GM12874 (cell line): ENCODE measurements around the gene AGAP2.

Source experiments
- TF ChIP-seq, protein P1 (sequence below): IDR thresholded peaks from 2 replicates; pipeline ENCODE4 v1.5.1; 2011; ENCODE audit warnings: low read depth, mild to moderate bottlenecking, control low read depth, low read length, moderate library complexity; ENCODE audit not compliant: insufficient read depth

AGAP2 gene

DNA sequence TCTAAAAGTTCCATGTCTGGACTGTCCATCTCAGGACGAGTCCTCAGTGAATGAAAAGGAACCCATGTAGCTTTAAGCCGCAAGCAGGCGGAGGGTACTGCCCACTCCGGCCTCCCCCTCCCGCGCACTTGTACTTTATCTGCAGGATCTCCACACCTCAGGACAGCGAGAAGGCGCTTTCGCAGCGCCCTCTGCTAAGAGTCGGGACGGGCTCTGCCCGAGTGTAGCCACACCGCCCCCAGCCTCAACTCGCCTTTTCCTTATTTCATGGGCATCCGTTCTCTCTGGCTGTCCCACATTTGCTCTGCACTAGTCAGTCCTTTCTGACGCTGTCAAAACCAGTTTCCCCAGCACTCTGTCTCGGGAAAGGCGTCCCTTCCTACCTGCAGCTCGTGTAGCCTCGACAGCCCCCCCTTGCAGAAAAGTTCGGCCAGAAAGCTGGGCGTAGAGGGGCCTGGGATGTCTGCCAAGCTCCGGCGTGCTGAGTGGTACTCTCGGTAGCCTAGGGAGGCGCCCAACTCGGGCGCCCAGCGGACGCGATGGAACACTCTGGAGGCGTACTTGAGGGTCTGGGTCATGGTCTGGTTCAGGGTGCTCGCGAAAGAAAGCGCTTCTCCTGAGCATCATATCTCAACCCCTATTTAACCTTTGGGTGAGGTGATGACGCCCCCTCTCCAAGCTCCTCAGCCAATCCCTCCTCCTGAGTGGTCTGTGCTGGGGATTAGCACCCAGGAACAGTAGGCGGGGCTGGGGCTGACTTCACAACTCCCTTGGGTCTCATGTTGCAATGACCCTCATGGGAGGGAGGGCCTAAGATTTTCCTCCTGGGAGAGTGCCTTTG lies 28.1 kb upstream of the AGAP2 start, which contains the start of gene CYP27B1:
Gene CYP27B1 (minus strand): TSS at position 615 of the 841 bp plus-strand sequence. CDS start 37 bp downstream, at position 578.
- TF ChIP-seq, protein P1, sequence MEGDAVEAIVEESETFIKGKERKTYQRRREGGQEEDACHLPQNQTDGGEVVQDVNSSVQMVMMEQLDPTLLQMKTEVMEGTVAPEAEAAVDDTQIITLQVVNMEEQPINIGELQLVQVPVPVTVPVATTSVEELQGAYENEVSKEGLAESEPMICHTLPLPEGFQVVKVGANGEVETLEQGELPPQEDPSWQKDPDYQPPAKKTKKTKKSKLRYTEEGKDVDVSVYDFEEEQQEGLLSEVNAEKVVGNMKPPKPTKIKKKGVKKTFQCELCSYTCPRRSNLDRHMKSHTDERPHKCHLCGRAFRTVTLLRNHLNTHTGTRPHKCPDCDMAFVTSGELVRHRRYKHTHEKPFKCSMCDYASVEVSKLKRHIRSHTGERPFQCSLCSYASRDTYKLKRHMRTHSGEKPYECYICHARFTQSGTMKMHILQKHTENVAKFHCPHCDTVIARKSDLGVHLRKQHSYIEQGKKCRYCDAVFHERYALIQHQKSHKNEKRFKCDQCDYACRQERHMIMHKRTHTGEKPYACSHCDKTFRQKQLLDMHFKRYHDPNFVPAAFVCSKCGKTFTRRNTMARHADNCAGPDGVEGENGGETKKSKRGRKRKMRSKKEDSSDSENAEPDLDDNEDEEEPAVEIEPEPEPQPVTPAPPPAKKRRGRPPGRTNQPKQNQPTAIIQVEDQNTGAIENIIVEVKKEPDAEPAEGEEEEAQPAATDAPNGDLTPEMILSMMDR, result no peak

- TF ChIP-seq, protein P1, result no peak
Observed at GRCh38 chr12:57765698-57766463, 27.3 kb upstream of the AGAP2 start.

GRCh38 chr12:57765003-57765697 lies 26.6 kb upstream of the AGAP2 start:
- TF ChIP-seq, protein P1, result peak; percentile 66

DNA sequence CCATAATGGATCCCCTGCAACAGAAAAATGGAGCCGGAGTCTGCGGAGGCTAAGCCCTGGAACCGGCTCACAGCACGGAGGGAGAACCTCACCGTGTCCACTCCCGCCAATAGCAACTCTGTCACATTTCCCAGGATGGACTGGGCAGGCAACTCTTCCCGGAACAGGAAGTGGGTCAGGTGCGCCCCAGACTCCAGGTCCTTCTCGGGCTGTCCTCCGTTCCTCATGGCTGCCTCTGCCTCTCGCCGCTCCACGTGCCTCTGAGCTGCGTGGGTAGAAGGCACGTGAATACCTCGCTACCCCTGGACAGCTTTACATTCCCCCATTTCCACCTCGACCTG lies 26.1 kb upstream of the AGAP2 start:
- TF ChIP-seq, protein P1, result no peak

DNA sequence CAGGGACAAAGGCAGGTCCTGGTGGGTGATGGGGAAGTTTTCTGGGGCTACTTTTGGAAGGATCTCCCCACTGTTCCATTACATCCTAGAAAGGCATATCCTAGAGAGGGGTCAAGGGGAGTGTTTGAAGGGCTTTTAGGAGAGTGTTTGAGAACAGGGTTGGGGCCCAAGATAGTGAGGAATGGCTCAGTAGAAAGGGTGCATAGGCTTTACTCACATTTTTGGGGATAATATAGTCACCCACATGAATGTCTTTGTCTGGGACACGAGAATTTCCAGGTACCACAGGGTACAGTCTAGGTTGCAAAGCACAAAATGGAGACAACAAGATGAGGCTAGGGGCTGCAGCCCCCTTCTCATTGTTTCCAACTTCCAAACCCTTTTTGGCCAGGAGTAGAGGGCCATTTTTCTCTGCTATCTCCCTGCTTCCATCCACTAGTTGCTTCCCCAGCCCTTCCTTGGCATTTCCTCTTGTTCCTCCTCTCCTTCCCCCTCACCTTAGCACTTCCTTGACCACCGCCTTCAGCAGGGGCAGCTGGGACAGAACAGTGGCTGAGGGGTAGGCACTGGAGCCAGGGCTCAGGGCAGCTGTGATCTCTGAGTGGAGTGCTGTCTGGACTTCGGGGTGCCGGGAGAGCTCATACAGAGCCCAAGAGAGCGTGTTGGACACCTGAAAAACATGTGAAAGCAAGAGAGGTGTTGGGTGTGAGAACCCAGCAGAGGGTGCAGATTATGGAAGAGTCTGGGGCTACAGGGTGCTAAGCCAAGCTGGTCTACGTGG lies 25.5 kb upstream of the AGAP2 start:
- TF ChIP-seq, protein P1, result no peak

DNA sequence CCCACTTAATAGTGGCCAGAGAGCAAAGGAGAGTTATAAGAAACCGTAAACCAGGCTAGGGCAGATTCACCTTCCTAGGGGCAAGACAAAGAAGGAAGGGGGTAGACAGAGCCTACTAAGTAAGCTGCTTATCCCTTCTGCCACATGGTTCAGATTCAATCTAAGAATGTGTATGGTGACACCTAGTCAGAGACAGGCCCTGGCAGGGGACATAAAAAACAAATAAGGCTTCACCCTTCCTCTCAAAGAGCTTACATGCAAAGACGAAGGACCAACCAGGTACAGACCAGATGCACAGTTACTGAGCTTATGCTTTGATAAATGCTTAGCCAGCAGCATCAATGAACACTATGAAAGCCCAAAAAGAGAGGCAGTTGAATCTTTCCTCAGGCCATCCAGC lies 23.9 kb upstream of the AGAP2 start:
- TF ChIP-seq, protein P1, result no peak
